Neural cell (in vitro differentiated cells): ENCODE data around the gene CDC5L. TPM values are rescaled to one million over a fixed set of nuclear protein-coding genes. Genes with fewer than 3 reads are reported as not detected.

ENCODE experiments used
- H2AFZ ChIP-seq: fragments of 200-600, 300-800 bp; sonication (generic), shearing (Covaris generic); 2 replicates; pipeline ENCODE4 v1.6.0; 2014; ENCODE audit warnings: low read depth, mild to moderate bottlenecking, antibody characterized with exemption, low read length, moderate library complexity
- H3F3A ChIP-seq: fragments of 200-600 bp; shearing (Covaris generic); 2 replicates; pipeline ENCODE4 v1.6.1; 2016; ENCODE audit warnings: mild to moderate bottlenecking, moderate library complexity, mixed read lengths, antibody characterized with exemption, low read length; ENCODE audit not compliant: insufficient read depth, poor library complexity, severe bottlenecking
- H3K27ac ChIP-seq: fragments of 200-600, 300-800 bp; sonication (generic), shearing (Covaris generic); 2 replicates; pipeline ENCODE4 v1.5.1; 2014; ENCODE audit warnings: mild to moderate bottlenecking, low read length, moderate library complexity
- H3K27me3 ChIP-seq: fragments of 300-800, 200-600 bp; sonication (generic), shearing (Covaris generic); 2 replicates; pipeline ENCODE4 v1.6.0; 2014; ENCODE audit warnings: mild to moderate bottlenecking, low read depth, low read length, moderate library complexity; ENCODE audit not compliant: insufficient read depth
- H3K36me3 ChIP-seq: fragments of 300-800, 200-600 bp; sonication (generic), shearing (Covaris generic); 2 replicates; pipeline ENCODE4 v1.5.1; 2014; ENCODE audit warnings: mild to moderate bottlenecking, antibody characterized with exemption, low read length, moderate library complexity; ENCODE audit not compliant: insufficient read depth
- H3K4me2 ChIP-seq: fragments of 300-800, 200-600 bp; sonication (generic), shearing (Covaris generic); 2 replicates; pipeline ENCODE4 v1.6.0; 2014; ENCODE audit warnings: mild to moderate bottlenecking, low read length
- H3K4me3 ChIP-seq: fragments of 300-800, 200-600 bp; sonication (generic), shearing (Covaris generic); 2 replicates; pipeline ENCODE4 v1.5.1; 2014; ENCODE audit warnings: mild to moderate bottlenecking, low read length, moderate library complexity
- H3K79me2 ChIP-seq: fragments of 200-600 bp; shearing (Covaris generic); replicated peaks from 2 replicates; pipeline ENCODE4 v1.6.0; 2014; ENCODE audit warnings: mild to moderate bottlenecking, low read length, moderate library complexity; ENCODE audit not compliant: insufficient read depth
- H3K9ac ChIP-seq: fragments of 300-800, 200-600 bp; sonication (generic), shearing (Covaris generic); 2 replicates; pipeline ENCODE4 v1.6.1; 2016; ENCODE audit warnings: mild to moderate bottlenecking, low read length, mixed read lengths
- H3K9me2 ChIP-seq: fragments of 200-600 bp; shearing (Covaris generic); 2 replicates; pipeline ENCODE4 v1.6.1; 2016; ENCODE audit warnings: mild to moderate bottlenecking, low read length, mixed read lengths; ENCODE audit not compliant: insufficient read depth
- H3K9me3 ChIP-seq: fragments of 200-600, 300-800 bp; sonication (generic), shearing (Covaris generic); 2 replicates; pipeline ENCODE4 v1.6.1; 2016; ENCODE audit warnings: mild to moderate bottlenecking, mixed run types, low read length, moderate library complexity, mixed read lengths
- H4K20me1 ChIP-seq: fragments of 200-600 bp; shearing (Covaris generic); 2 replicates; pipeline ENCODE4 v1.6.1; 2016; ENCODE audit warnings: mild to moderate bottlenecking, mixed run types; ENCODE audit not compliant: insufficient read depth
- EP300 ChIP-seq: fragments of 450-650 bp; conservative IDR thresholded peaks from 2 replicates; pipeline ENCODE4 v1.6.1; 2014; ENCODE audit warnings: antibody characterized with exemption, mild to moderate bottlenecking, moderate library complexity; ENCODE audit not compliant: poor library complexity, severe bottlenecking
- EZH2 ChIP-seq: fragments of 200-600, 300-800 bp; shearing (Covaris generic), sonication (generic); IDR thresholded peaks from 2 replicates; pipeline ENCODE4 v1.6.1; 2014; ENCODE audit warnings: antibody characterized with exemption, low read length, borderline replicate concordance, mild to moderate bottlenecking; ENCODE audit not compliant: insufficient read depth, poor library complexity, severe bottlenecking
- MXI1 ChIP-seq: fragments of 450-650 bp; conservative IDR thresholded peaks from 2 replicates; pipeline ENCODE4 v1.6.1; 2014; ENCODE audit warnings: antibody characterized with exemption, mild to moderate bottlenecking; ENCODE audit not compliant: poor library complexity, severe bottlenecking
- POLR2AphosphoS5 ChIP-seq: IDR thresholded peaks from 2 replicates; pipeline ENCODE4 v1.6.1; 2012
- RAD21 ChIP-seq: fragments of 450-650 bp; conservative IDR thresholded peaks from 2 replicates; pipeline ENCODE4 v1.6.1; 2014; ENCODE audit warnings: antibody characterized with exemption, mild to moderate bottlenecking, moderate library complexity
- SMC3 ChIP-seq: fragments of 450-650 bp; conservative IDR thresholded peaks from 2 replicates; pipeline ENCODE4 v1.6.1; 2014; ENCODE audit warnings: antibody characterized with exemption, mild to moderate bottlenecking, moderate library complexity; ENCODE audit not compliant: poor library complexity
- TAF1 ChIP-seq: IDR thresholded peaks from 2 replicates; pipeline ENCODE4 v1.6.1; 2012; ENCODE audit warnings: low read depth
- polyA plus RNA-seq: library from polyadenylated mRNA; depleted of rRNA; stranded (reverse); fragments of >200 nt; gene quantifications from 2 replicates; pipeline ENCODE4 v1.2.3, GENCODE V29; 2014
- TF ChIP-seq, protein P1 (sequence below): fragments of 450-650 bp; IDR thresholded peaks from 2 replicates; pipeline ENCODE4 v1.5.1; 2014; ENCODE audit warnings: antibody characterized with exemption, mild to moderate bottlenecking, moderate library complexity; ENCODE audit not compliant: poor library complexity, severe bottlenecking
- TF ChIP-seq, protein P2 (sequence below): IDR thresholded peaks from 2 replicates; pipeline ENCODE4 v1.6.1; 2012; ENCODE audit warnings: borderline replicate concordance

CDC5L gene
- polyA plus RNA-seq, 1 donor from 2014 or later = 28.9 TPM

DNA sequence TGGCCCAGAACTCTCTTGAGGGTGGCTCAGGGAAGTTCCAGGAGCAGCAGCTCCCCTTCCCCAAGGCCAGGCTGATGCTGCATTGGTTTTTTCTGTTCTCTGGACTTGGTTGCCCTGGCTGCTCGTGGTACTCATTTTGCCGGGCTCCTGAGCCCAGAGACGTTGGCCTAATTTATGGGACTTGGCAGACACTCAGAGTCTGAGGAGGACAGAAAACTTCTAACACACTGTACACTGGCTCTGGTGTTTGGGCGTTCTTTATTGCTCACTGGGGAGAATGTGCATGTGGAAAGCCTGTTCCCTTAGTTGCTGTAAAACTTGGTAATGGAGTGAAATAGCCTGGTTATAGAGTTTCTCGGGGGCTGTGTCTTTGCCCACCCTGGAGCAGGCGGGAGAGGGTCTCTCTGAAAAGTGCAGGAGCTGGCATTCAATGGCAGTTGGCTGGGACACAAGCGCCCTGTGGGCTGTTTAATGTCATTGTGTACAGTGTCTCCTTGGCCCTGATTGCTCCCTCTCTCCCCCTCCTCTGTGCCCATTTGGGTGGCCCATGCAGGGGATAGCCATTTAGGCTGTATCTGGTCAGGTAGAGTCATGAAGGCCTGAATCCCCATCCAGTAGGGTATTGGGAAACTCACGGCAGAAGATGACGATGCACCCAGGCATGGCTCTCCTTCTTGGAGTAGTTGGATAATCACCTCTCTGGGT lies 109.3 kb downstream of the CDC5L start:
- Histone ChIP-seq H2AFZ (no peak overlapping the region), H3K36me3 (no peaks in the 10 kb centered on the region), H4K20me1 (no peaks in the 10 kb centered on the region), H3F3A (no peaks in the 10 kb centered on the region), H3K9ac (no peak overlapping the region), H3K9me2 (no peaks in the 10 kb centered on the region), H3K27ac (no peak overlapping the region), H3K27me3 (no peaks in the 10 kb centered on the region), H3K79me2 (no peaks in the 10 kb centered on the region), H3K4me3 (no peak overlapping the region), H3K9me3 (no peaks in the 10 kb centered on the region), H3K4me2 (no peak overlapping the region)
- TF ChIP-seq SMC3 (no peak), EZH2 (no peak), POLR2AphosphoS5 (no peak), MXI1 (no peak), TAF1 (no peak), EP300 (no peak), RAD21 (no peak)
- TF ChIP-seq, protein P1, sequence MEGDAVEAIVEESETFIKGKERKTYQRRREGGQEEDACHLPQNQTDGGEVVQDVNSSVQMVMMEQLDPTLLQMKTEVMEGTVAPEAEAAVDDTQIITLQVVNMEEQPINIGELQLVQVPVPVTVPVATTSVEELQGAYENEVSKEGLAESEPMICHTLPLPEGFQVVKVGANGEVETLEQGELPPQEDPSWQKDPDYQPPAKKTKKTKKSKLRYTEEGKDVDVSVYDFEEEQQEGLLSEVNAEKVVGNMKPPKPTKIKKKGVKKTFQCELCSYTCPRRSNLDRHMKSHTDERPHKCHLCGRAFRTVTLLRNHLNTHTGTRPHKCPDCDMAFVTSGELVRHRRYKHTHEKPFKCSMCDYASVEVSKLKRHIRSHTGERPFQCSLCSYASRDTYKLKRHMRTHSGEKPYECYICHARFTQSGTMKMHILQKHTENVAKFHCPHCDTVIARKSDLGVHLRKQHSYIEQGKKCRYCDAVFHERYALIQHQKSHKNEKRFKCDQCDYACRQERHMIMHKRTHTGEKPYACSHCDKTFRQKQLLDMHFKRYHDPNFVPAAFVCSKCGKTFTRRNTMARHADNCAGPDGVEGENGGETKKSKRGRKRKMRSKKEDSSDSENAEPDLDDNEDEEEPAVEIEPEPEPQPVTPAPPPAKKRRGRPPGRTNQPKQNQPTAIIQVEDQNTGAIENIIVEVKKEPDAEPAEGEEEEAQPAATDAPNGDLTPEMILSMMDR = no peak
- TF ChIP-seq, protein P2, sequence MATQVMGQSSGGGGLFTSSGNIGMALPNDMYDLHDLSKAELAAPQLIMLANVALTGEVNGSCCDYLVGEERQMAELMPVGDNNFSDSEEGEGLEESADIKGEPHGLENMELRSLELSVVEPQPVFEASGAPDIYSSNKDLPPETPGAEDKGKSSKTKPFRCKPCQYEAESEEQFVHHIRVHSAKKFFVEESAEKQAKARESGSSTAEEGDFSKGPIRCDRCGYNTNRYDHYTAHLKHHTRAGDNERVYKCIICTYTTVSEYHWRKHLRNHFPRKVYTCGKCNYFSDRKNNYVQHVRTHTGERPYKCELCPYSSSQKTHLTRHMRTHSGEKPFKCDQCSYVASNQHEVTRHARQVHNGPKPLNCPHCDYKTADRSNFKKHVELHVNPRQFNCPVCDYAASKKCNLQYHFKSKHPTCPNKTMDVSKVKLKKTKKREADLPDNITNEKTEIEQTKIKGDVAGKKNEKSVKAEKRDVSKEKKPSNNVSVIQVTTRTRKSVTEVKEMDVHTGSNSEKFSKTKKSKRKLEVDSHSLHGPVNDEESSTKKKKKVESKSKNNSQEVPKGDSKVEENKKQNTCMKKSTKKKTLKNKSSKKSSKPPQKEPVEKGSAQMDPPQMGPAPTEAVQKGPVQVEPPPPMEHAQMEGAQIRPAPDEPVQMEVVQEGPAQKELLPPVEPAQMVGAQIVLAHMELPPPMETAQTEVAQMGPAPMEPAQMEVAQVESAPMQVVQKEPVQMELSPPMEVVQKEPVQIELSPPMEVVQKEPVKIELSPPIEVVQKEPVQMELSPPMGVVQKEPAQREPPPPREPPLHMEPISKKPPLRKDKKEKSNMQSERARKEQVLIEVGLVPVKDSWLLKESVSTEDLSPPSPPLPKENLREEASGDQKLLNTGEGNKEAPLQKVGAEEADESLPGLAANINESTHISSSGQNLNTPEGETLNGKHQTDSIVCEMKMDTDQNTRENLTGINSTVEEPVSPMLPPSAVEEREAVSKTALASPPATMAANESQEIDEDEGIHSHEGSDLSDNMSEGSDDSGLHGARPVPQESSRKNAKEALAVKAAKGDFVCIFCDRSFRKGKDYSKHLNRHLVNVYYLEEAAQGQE = no peak

DNA sequence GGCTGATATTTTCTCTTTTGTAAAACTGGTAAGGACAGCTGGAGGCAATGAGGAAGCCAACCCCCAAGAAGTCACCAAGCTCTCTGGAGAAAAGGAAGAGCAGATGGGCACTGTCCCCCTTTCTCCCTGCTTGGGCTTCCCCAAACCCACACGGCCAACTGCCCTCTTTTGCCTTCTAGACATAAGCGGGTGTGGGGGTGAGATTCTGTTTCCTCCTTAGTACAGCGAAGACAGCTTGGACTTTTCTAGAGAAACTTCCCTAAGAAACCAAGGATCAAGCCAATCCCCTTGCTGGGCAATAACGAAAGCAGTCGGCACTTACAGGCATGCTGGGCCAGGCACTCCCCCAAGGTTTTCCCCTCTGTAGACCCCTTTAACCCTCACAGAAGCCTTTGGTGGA lies 110.3 kb downstream of the CDC5L start:
- Histone ChIP-seq H3F3A (no peaks in the 10 kb centered on the region), H3K9me3 (no peaks in the 10 kb centered on the region), H3K36me3 (no peaks in the 10 kb centered on the region), H3K9me2 (no peaks in the 10 kb centered on the region), H2AFZ (no peak overlapping the region), H3K9ac (no peak overlapping the region), H3K4me2 (no peak overlapping the region), H3K27ac (no peak overlapping the region), H3K4me3 (no peak overlapping the region), H3K79me2 (no peaks in the 10 kb centered on the region), H3K27me3 (no peaks in the 10 kb centered on the region), H4K20me1 (no peaks in the 10 kb centered on the region)
- TF ChIP-seq TAF1 (no peak), MXI1 (no peak), POLR2AphosphoS5 (no peak), EP300 (no peak), EZH2 (no peak), RAD21 (no peak), SMC3 (no peak)
- TF ChIP-seq, protein P2 = no peak
- TF ChIP-seq, protein P1 = no peak
